GM12878 (cell line): ENCODE measurements around the gene B3GALT6. TPM values are rescaled to one million over a fixed set of nuclear protein-coding genes. Genes with fewer than 3 reads are reported as not detected.

ENCODE experiments used
- ATAC-seq: fragments of 200-7000 bp; cut with Tn5 transposase; 3 replicates; pipeline ENCODE4 v1.9.1; 2020; ENCODE audit warnings: mild to moderate bottlenecking, moderate library complexity
- BruUV-seq: library from RNA; stranded (reverse); fragments of 400-500 nt; replicated peaks from 2 replicates; lab custom pipeline; 2021; lab: Mats Ljungman, UMichigan
- CTCF ChIA-PET: fragments of 300-600 bp; sonication (Branson Sonifier 250); formaldehyde crosslinking; extraction: SDS; loops from one replicate; lab custom pipeline; 2021; ENCODE audit warnings: inconsistent platforms; lab: Yijun Ruan, JAX
- POLR2A ChIA-PET: fragments of 350-600 bp; formaldehyde crosslinking; extraction: SDS; loops from one replicate; lab custom pipeline; 2021; ENCODE audit warnings: inconsistent platforms; lab: Charles Lee
- RAD21 ChIA-PET: fragments of 300-600 bp; sonication (Branson Sonifier 250); formaldehyde crosslinking; loops from one replicate; lab custom pipeline; 2023; ENCODE audit warnings: antibody characterized with exemption; ENCODE audit not compliant: unreplicated experiment; lab: Charles Lee
- SMC1A ChIA-PET: fragments of 300-600 bp; sonication (Branson Sonifier 250); formaldehyde crosslinking; loops from one replicate; lab custom pipeline; 2023; ENCODE audit not compliant: unreplicated experiment, uncharacterized antibody; lab: Charles Lee
- DNase-seq: peaks from one replicate; pipeline ENCODE4 v3.0.0-alpha.2; 2011; ENCODE audit warnings: low read depth, low spot score
- FAIRE-seq: peaks from 3 replicates; lab custom pipeline; 2011; peaks lifted over from hg19 to GRCh38; lab: Jason Lieb, UNC
- H2AFZ ChIP-seq: 2 replicates; pipeline ENCODE4 v1.6.0; 2011; ENCODE audit warnings: low read depth, low read length, control low read depth; ENCODE audit not compliant: control insufficient read depth
- H3K27ac ChIP-seq: 2 replicates; pipeline ENCODE4 v1.5.1; 2011; ENCODE audit warnings: control low read depth; ENCODE audit not compliant: control insufficient read depth, insufficient read depth
- H3K27me3 ChIP-seq, 2 experiments: replicated peaks in 1 of 2; 2 replicates each; pipeline versions ENCODE4 v1.6.0 to v1.6.1; 2011; ENCODE audit warnings: low read length in 1 of 2; ENCODE audit not compliant: control insufficient read depth in 2 of 2, insufficient read depth in 2 of 2
- H3K36me3 ChIP-seq, 2 experiments: 2 replicates each; pipeline ENCODE4 v1.5.1; 2011; ENCODE audit warnings: low read length in 1 of 2; ENCODE audit not compliant: control insufficient read depth in 2 of 2, insufficient read depth in 2 of 2
- H3K4me1 ChIP-seq: 2 replicates; pipeline ENCODE4 v1.6.1; 2011; ENCODE audit warnings: mild to moderate bottlenecking, low read length, moderate library complexity, mixed read lengths; ENCODE audit not compliant: control insufficient read depth, insufficient read depth
- H3K4me2 ChIP-seq: 2 replicates; pipeline ENCODE4 v1.6.0; 2011; ENCODE audit warnings: control low read depth; ENCODE audit not compliant: control insufficient read depth, insufficient read depth
- H3K4me3 ChIP-seq: fragments of 200-600 bp; sonication (generic); 2 replicates; pipeline ENCODE4 v1.5.1; 2016
- H3K79me2 ChIP-seq: 2 replicates; pipeline ENCODE4 v1.6.0; 2011; ENCODE audit warnings: low read length; ENCODE audit not compliant: control insufficient read depth, insufficient read depth
- H3K9ac ChIP-seq: 2 replicates; pipeline ENCODE4 v1.8.0; 2011; ENCODE audit warnings: low read length, control low read depth, mixed read lengths; ENCODE audit not compliant: control insufficient read depth, insufficient read depth
- H3K9me3 ChIP-seq: replicated peaks from 3 replicates; pipeline ENCODE4 v1.5.1; 2011; ENCODE audit warnings: mild to moderate bottlenecking, low read length; ENCODE audit not compliant: control insufficient read depth, insufficient read depth
- H4K20me1 ChIP-seq: 2 replicates; pipeline ENCODE4 v1.6.0; 2011; ENCODE audit not compliant: control insufficient read depth, insufficient read depth
- WGBS: methylation state at CpG from one replicate; pipeline ENCODE4 v1.1.6; 2016; ENCODE audit warnings: low lambda C conversion rate; ENCODE audit not compliant: insufficient replicate concordance, insufficient coverage; ENCODE audit errors: missing lambda C conversion rate; 5-methylcytosine and 5-hydroxymethylcytosine counted together
- in situ Hi-C: fragments of 300-500 bp; cut with MboI; formaldehyde crosslinking; loops from 9 replicates; pipeline ENCODE4 v1.14.3; 2018; ENCODE audit warnings: mixed read lengths
- intact Hi-C: fragments of 100-400 bp; cut with micrococcal nuclease; formaldehyde crosslinking; loops from one replicate; pipeline ENCODE4 v1.14.2; 2022; ENCODE audit not compliant: unreplicated experiment
- polyA plus RNA-seq, 11 experiments: library from polyadenylated mRNA; depleted of rRNA in 4 of 11; unstranded in 6 of 11; stranded (reverse) in 5 of 11; fragments of >200 nt; fragmentation: Nextera tagmentation in 4 of 11; fragmentation: Illumina TruSeq in 1 of 11; extraction: Ambion mirVana in 4 of 11; extraction: Trizol in 1 of 11; gene quantifications; 1 replicate in 1 of 11; 2 replicates in 10 of 11; pipeline versions ENCODE4 v1.2.1 to v1.2.3, GENCODE V29; 2011 to 2016; ENCODE audit warnings: inconsistent platforms in 2 of 11, missing spikeins in 2 of 11, low read depth in 1 of 11
- total RNA-seq, 4 experiments: library from RNA; depleted of rRNA in 3 of 4; stranded (reverse); fragments of >200 nt in 3 of 4; fragmentation: Illumina TruSeq in 1 of 4; extraction: Trizol in 1 of 4; gene quantifications; 2 replicates each; pipeline versions ENCODE4 v1.2.1 to v1.2.3, GENCODE V29; 2013 to 2021
- TF ChIP-seq, protein P1 (sequence below): fragments of 450-650 bp; IDR thresholded peaks from 2 replicates; pipeline ENCODE4 v1.6.1; 2018; ENCODE audit warnings: mild to moderate bottlenecking, low read depth, moderate library complexity; ENCODE audit not compliant: partially characterized antibody

The B3GALT6 gene
- total and polyA plus RNA-seq, 10 of the 15 experiments (the other 5 are each of a cell fraction or from before 2014, with no cell fraction given) = 0.53 to 20.8 (median 4.5) TPM

DNA sequence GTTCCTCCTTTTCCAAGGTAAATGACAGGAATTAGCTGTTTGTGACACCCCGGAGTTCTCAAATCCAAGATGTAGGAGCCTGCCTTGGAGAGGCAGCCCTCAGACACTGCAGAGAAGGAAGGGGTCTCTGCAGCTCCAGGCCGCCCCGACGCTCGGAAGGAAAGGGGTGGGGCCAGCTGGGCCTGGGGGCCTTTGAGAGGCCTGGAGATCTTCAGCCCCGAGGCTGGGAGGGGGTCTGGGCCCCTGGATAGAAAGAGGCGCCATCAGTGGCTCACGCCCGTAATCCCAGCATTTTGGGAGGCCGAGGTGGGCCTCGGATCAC, 24.5 kb upstream of the B3GALT6 start:
- H3K27me3 ChIP-seq = peaks cover 0 to 8% of the 10 kb centered on the region in 2 experiments; a peak in 1 of 4 replicates
- TF ChIP-seq, protein P1, sequence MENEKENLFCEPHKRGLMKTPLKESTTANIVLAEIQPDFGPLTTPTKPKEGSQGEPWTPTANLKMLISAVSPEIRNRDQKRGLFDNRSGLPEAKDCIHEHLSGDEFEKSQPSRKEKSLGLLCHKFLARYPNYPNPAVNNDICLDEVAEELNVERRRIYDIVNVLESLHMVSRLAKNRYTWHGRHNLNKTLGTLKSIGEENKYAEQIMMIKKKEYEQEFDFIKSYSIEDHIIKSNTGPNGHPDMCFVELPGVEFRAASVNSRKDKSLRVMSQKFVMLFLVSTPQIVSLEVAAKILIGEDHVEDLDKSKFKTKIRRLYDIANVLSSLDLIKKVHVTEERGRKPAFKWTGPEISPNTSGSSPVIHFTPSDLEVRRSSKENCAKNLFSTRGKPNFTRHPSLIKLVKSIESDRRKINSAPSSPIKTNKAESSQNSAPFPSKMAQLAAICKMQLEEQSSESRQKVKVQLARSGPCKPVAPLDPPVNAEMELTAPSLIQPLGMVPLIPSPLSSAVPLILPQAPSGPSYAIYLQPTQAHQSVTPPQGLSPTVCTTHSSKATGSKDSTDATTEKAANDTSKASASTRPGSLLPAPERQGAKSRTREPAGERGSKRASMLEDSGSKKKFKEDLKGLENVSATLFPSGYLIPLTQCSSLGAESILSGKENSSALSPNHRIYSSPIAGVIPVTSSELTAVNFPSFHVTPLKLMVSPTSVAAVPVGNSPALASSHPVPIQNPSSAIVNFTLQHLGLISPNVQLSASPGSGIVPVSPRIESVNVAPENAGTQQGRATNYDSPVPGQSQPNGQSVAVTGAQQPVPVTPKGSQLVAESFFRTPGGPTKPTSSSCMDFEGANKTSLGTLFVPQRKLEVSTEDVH = no peak
- in situ Hi-C loops (no loop called here), intact Hi-C loops (no loop called here)
- WGBS = 46% methylated on average over 11 of the region's 11 CpGs
- peak overlapping the region; percentile 89; the same call in 1 of the 2 replicates for H3K4me2 ChIP-seq
- CTCF ChIA-PET = interaction anchor here (0.9 to 2.2 kb wide), 3 partner anchors 16 to 85 kb away, joined by 3 to 14 read pairs (median 3); no protein-coding TSS in a partner anchor
- H3K79me2 ChIP-seq = no peaks in the 10 kb centered on the region
- FAIRE-seq (no peak), DNase-seq (no peak), ATAC-seq (no peak)
- no peaks in the 10 kb centered on the region for H3K36me3 ChIP-seq
- H3K4me3 ChIP-seq = no peak overlapping the region
- no peak overlapping the region for H3K9ac ChIP-seq
- no peak overlapping the region for H2AFZ ChIP-seq
- POLR2A ChIA-PET = interaction anchor here (0.8 to 1.5 kb wide), 5 partner anchors 9 to 85 kb away, joined by 3 to 5 read pairs (median 3); no protein-coding TSS in a partner anchor
- H4K20me1 ChIP-seq = no peaks in the 10 kb centered on the region
- no peaks in the 10 kb centered on the region for H3K9me3 ChIP-seq
- RAD21 ChIA-PET = interaction anchor here (1.0 to 2.0 kb wide), 3 partner anchors 23 to 85 kb away, joined by 4 to 6 read pairs (median 5); no protein-coding TSS in a partner anchor
- no TSS peak for BruUV-seq
- H3K27ac ChIP-seq = no peak overlapping the region
- peaks cover 28% of the 10 kb centered on the region for H3K4me1 ChIP-seq
- SMC1A ChIA-PET = interaction anchor here (0.8 to 1.8 kb wide), 3 partner anchors 24 to 85 kb away, joined by 3 to 8 read pairs (median 3); no protein-coding TSS in a partner anchor
